ENCODE data around the gene NRXN3.

The NRXN3 gene

GRCh38 chr14:78175412-78175811 is 5.2 kb downstream of the NRXN3 start:
- no peak for DNase-seq

DNA sequence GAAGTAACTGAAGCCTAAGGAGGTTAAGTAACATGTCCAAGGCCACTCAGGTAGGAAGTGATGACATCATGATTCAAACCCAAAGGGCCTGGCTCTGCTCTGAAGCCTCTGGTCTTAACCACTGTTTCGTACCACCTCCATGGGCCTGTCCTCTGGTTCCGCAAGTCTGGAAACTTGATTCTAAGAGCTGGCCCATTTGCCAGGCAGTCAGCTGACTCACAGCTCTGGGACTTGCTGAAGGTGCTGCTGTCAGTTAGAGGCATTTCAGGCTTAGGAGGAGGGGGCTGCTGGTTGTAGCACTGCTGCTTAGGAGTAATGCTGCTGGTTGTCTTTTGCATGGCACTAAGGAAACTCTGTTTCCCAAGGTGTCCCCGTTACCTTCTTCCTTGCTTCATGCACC is 7.9 kb downstream of the NRXN3 start:
- no peak for DNase-seq

GRCh38 chr14:78178971-78179370 is 8.8 kb downstream of the NRXN3 start:
- no peak for DNase-seq

DNA sequence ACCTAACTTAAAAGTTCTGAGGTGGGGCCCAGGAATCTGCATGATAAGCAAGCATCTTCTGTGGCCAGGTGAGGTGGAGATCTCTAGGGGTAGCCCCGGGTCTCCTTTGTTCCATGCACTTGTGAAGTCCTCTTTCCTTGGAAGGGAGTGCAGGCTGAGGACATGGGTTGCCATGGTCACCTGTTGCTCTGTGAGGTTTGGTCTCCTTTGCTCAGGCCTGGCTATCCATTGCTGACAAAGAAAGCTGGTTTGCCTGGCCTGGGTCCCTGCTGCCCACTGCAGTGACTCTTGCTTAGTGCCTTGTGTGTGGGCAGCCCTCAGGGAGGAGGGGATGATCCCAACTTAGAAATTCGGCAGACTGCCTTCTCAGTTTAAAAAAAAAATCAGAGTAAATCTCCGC is 11.1 kb downstream of the NRXN3 start:
- DNase-seq = no peak

GRCh38 chr14:78182722-78183121 is 12.5 kb downstream of the NRXN3 start:
- no peak for DNase-seq

- no peak for DNase-seq
Measured at GRCh38 chr14:78184157-78184556, 14.0 kb downstream of the NRXN3 start.

GRCh38 chr14:78186277-78186676 is 16.1 kb downstream of the NRXN3 start:
- no peak for DNase-seq

DNA sequence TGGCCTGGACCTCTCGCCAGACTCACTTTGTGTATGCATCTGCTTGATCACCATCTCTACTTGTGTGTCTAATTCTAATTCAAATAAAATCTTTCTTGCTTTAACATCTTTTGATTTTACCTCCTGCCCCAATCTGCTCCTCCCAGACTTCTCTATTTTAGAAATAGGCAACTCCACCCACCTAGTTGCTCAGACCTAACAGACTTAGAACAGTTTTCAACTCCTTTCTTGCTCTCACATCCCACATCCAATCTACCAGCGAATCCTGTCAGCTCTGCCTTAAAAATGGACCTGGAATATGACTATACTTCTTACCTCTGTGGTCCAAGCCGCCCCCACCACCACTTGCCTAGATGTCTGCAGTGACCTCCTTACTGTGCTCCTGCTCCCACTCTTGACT is 18.7 kb downstream of the NRXN3 start:
- no peak for DNase-seq

- no peak for DNase-seq
Measured at GRCh38 chr14:78195431-78195830, 25.3 kb downstream of the NRXN3 start.

DNA sequence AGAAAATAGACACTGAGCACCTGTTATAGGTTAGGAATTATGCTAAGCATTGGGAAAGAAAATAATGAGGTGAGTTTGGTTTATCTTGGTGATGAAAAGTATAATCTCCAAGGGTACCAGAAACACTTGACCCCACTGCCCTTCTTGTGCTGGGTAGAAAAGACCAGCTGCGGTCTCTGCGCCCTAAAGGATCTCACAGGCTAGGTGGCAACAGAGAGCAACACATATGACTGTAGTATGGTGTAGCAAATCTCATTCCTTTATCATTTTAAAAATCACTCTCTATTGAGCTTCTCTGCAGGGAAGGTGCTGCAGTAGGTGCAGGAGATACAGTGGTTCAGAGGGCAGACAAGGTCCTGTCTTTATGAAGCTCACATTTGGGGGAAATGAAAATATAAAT is 26.1 kb downstream of the NRXN3 start:
- DNase-seq = no peak

- no peak for DNase-seq
Measured at GRCh38 chr14:78197051-78197450, 26.9 kb downstream of the NRXN3 start.

- no peak for DNase-seq
Measured at GRCh38 chr14:78202163-78202562, 32.0 kb downstream of the NRXN3 start.

- DNase-seq = no peak
Measured at GRCh38 chr14:78202976-78203375, 32.8 kb downstream of the NRXN3 start.

GRCh38 chr14:78207414-78207813 is 37.2 kb downstream of the NRXN3 start:
- no peak for DNase-seq

GRCh38 chr14:78220273-78220672 is 50.1 kb downstream of the NRXN3 start:
- no peak for DNase-seq

DNA sequence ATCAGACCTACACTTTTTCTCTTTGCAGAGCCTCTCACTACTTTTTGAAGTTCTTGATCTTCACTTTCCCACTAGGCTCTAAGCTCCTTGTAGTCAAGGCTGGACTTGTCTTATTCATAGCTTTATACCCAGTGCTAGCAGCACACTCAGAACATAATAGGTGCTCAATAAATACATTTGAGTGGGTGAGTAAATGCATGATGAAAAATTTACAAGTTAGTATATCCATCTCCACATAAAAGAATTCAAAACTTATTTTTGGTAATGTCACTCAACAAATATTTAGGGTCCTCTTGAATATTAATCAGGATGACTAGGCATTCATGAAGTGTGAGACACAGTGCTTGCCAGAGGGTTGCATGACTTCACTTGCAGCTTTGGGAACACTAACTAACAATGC is 52.6 kb downstream of the NRXN3 start:
- DNase-seq = no peak

DNA sequence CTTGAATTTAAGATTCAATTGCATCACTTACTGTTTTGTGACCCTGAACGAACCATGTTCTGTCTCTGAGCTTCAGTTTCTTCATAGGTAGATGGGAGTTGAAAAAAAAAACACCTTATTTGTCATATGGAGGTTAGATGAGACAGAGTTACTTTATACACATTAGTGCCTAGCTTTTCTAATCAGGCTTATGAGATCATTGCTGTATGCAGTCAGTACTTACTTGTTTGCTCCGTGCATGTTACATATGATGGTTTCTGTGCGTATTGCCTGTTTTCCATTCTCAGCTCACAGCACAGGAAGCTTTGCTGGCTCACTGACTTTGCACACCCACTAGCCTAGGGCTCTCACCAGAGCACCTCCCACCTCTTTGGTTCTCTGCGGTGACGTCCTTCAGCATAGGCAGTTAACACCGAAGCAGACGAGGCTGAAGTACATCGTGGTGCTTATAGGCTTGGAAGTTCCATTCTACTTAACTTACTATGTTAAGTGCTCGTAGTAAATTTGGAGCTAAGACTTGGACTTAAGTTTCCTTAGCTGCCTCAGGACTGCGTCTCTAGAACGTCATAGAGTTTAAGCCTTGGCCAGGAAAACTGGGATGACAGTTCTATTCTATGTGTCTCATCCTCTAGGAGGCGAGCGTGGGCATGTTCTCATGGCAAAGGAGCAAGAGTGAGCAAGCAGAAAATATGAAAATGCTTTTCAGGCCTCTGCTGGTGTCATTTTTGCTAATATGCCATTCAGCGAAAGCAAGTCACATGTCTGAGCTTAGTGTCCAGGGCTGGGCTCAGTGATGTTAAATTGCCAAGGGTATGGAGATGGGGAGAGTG is 57.3 kb downstream of the NRXN3 start:
- DNase-seq = peak; percentile 4

- DNase-seq = no peak
Measured at GRCh38 chr14:78228702-78229327, 58.6 kb downstream of the NRXN3 start.

DNA sequence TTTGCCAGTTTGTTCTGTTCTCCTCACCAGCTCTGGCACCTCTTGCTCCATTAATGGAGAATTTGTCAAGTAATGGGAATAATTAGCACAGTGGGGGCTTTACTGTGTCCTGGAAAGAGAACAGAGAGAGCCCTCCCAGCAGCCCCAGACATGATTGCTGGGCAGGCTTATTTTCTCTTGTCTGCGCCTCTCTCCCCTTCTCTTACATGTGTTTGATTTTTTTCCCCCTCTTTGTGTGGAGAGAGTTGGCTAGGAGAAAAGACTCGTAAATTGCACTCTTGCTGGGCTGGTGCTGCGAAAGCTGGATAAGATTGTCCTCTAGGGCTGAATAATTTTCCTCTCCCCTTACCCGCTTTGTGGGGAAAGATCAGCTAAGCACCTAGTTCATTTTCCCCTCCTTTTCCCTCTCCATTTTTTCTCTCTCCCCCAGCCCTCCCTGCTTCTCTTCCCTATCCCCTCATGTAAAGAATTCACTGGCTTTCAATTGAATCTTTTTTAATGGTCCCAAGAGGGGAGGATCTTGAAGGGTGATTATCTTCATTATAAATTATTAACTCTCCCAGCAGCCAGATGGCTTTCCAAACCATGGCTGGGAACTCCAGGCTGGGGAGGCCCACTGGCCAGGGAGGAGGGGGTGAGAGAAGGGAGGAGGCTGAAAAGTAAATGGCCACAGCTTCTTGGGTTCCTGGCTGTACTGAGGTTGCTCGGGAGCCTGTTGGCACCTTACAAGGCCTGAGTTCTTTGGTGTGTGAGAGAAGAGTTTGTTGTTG is 62.2 kb downstream of the NRXN3 start:
- DNase-seq = no peak

DNA sequence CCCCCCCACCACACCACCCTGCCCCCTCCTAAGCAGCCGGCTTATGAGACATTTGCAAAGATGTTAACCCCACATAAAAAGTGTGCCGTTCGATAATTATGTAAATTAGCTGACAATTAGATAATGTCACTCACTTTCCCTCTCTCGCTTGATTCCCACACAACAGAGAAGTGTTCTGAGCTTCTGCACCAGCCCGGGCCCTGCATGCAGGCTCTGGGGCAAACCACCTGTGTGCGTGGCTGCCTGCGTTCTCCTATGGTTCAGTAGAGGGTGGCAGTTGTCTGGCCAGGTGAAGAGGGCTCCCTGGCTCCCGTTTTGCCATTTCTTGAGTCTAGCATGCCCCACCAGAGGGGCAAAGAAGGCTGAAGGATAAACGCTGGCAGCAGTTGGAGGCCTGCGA is 68.0 kb downstream of the NRXN3 start:
- no peak for DNase-seq

DNA sequence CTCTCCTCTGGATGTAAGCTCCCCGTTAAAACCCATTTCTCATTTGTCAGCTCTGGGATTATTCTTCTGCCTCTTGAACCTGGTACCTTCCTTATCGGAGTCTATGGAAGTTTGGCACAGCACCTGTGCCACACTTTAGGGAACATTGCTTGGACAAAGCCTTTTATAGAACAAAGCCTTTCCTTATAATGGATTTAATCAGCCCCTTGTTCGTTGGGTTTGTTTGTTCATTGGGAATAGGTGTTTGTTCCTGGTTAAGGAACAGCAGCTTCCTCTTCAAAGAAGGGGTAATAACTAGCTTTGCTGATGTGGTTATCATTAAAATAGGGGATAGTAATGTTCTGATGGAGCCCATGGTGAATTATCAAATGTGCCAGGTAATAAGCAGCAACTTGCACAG is 70.4 kb downstream of the NRXN3 start:
- no peak for DNase-seq

DNA sequence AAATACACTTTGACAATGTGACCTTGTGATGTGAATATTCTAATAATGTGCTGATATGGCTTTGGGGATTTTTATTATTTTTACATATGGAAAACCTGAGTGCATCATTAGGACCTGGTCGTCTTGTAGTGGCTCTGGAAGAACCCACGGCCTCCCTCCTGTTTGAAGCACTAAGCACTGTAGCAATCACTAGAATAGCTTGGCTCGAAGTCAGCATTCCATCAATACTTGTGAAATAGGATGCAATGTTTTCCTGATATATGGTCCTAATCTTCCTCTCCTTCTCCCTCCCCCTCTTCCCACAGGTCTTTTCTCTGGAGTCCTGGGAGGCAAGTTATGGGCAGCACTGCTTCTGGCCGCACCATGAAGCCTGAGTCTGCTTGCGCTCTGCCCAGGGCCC is 71.9 kb downstream of the NRXN3 start:
- no peak for DNase-seq

GRCh38 chr14:78243187-78243586 is 73.0 kb downstream of the NRXN3 start:
- no peak for DNase-seq

DNA sequence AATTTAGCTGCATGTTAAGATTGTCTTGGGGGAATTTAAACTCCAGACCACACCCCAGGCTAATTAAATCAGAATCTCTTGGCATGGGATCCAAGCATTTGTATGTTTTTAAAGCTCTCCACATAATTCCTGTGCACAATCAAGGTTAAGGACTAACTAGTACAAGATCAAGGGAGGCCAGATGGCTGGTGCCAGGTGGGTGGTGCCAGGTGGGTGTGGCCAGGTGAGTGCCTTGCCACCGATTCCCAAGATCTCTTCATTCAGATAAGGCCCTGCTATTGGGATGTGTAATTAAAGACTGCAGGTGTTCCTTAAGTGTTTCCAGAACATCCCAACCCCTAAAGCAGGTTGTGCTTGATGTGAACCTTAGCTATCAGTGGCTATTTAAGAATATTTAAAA is 75.1 kb downstream of the NRXN3 start:
- no peak for DNase-seq

Measured in NCI-H526 treated with DMSO at 0.1 percent for 48 hours (cell line).